Peyer's patch (tissue), 4 donors: Measurements from ENCODE around the gene GASK1B.

ENCODE experiments used
- POLR2A ChIP-seq, 2 donors: fragments of 450-650 bp; IDR thresholded peaks; one replicate each; pipeline ENCODE4 v1.5.1; 2017; ENCODE audit warnings: antibody characterized with exemption in 2 of 2, mild to moderate bottlenecking in 2 of 2, moderate library complexity in 2 of 2
- TF ChIP-seq, protein P1 (sequence below), 6 experiments: fragments of 450-650 bp in 4 of 6; fragments of 200-600 bp in 2 of 6; sonication (generic) in 1 of 6; IDR thresholded peaks; one replicate each; pipeline ENCODE4 v1.5.1; 2017 to 2019; ENCODE audit warnings: antibody characterized with exemption in 6 of 6, mild to moderate bottlenecking in 3 of 6, moderate library complexity in 1 of 6

DNA sequence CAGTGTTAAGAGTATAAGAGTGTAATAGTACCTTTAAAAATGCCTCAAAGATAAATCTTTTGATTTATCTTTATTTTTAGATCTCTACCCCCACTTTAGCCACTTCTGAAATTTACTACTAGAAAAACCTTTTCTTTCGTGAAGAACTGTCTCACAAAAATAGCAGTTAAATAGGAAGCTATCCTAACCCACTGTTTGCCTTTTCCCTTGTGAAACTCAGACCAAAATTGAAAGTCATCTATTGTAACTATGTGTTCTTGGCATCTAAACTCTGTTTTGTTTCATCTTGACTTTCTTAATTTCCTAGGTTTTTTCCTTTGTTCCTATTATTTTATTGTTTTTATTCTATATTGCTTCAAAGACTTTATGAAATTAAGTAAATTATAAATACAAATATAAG is 29.7 kb upstream of the GASK1B start:
- TF ChIP-seq, protein P1, sequence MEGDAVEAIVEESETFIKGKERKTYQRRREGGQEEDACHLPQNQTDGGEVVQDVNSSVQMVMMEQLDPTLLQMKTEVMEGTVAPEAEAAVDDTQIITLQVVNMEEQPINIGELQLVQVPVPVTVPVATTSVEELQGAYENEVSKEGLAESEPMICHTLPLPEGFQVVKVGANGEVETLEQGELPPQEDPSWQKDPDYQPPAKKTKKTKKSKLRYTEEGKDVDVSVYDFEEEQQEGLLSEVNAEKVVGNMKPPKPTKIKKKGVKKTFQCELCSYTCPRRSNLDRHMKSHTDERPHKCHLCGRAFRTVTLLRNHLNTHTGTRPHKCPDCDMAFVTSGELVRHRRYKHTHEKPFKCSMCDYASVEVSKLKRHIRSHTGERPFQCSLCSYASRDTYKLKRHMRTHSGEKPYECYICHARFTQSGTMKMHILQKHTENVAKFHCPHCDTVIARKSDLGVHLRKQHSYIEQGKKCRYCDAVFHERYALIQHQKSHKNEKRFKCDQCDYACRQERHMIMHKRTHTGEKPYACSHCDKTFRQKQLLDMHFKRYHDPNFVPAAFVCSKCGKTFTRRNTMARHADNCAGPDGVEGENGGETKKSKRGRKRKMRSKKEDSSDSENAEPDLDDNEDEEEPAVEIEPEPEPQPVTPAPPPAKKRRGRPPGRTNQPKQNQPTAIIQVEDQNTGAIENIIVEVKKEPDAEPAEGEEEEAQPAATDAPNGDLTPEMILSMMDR (IDR thresholded peaks at IDR 0.05): no peak
- no peak for TF ChIP-seq POLR2A (IDR thresholded peaks at IDR 0.05)
